Esophagus muscularis mucosa (tissue), 3 donors: Measurements from ENCODE around the gene PDIA5.

Source experiments
- CTCF ChIP-seq, 3 experiments: fragments of 200-600 bp in 2 of 3; fragments of 450-650 bp in 1 of 3; sonication (generic) in 2 of 3; IDR thresholded peaks; one replicate each; pipeline ENCODE4 v1.5.1; 2017 to 2019; ENCODE audit warnings: antibody characterized with exemption in 3 of 3, mild to moderate bottlenecking in 2 of 3, moderate library complexity in 1 of 3
- POLR2A ChIP-seq: fragments of 450-650 bp; IDR thresholded peaks from one replicate; pipeline ENCODE4 v1.6.1; 2017; ENCODE audit warnings: antibody characterized with exemption, moderate library complexity, mild to moderate bottlenecking, low read depth

DNA sequence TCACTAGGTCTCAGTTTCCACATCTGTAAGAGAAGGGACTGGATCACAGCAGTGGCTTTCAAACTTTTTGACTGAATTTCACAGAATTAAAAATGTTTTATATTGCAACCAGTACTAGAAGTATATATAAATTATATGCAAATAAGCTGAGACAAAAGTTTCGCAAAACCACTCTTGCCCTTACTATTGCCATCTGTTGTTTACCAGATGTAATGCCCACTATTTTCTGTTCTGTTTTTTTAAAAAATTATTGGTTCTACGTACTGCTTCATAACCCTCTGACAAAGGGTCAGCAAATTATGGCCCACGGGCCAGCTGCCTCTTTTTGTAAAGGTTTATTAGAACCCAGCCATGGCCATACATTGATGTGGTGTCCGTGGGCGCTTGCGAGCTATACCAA is 44.8 kb downstream of the PDIA5 start:
- TF ChIP-seq CTCF (IDR thresholded peaks at IDR 0.05) = no peak
- no peak for TF ChIP-seq POLR2A
